ENCODE results near the gene SERPIND1.

- TF ChIP-seq TAF1 (IDR thresholded peaks at IDR 0.05; ENCODE audit: borderline replicate concordance, insufficient read depth, low read length) (no peak), POLR2AphosphoS5 (IDR thresholded peaks at IDR 0.05; ENCODE audit: low read depth, low read length) (no peak)
Observed at GRCh38 chr22:20747223-20747622, 26.7 kb upstream of the SERPIND1 start.

Measured in PFSK-1 (cell line).